Nephron progenitor cell (in vitro differentiated cells): ENCODE results near the gene PTAFR.
A peak's percentile ranks its signal among the peaks of the same experiment; 100 is the strongest.

Experiments used
- DNase-seq: peaks from one replicate; pipeline ENCODE4 v3.0.0; 2021
- H3K27ac Mint-ChIP-seq: 2 replicates; pipeline ENCODE4 v1.8.0; 2021; ENCODE audit warnings: mild to moderate bottlenecking, moderate library complexity, mixed read lengths
- H3K27me3 Mint-ChIP-seq: 2 replicates; pipeline ENCODE4 v1.8.0; 2021; ENCODE audit warnings: mild to moderate bottlenecking, low read depth, mixed read lengths; ENCODE audit not compliant: poor library complexity
- H3K36me3 Mint-ChIP-seq: 2 replicates; pipeline ENCODE4 v1.8.0; 2021; ENCODE audit warnings: low read depth, mixed read lengths
- H3K4me1 Mint-ChIP-seq: 2 replicates; pipeline ENCODE4 v1.8.0; 2021; ENCODE audit warnings: mixed read lengths
- H3K4me3 Mint-ChIP-seq: 2 replicates; pipeline ENCODE4 v1.8.0; 2021; ENCODE audit warnings: mild to moderate bottlenecking, moderate library complexity, mixed read lengths
- H3K9me3 Mint-ChIP-seq: 2 replicates; pipeline ENCODE4 v1.8.0; 2021; ENCODE audit warnings: mild to moderate bottlenecking, moderate library complexity, mixed read lengths
- TF ChIP-seq, protein P1 (sequence below): fragments of 200-600 bp; sonication (generic); IDR thresholded peaks from 2 replicates; pipeline ENCODE4 v1.5.0; 2021; ENCODE audit warnings: antibody characterized with exemption

PTAFR gene

GRCh38 chr1:28200234-28200873 is 23.9 kb upstream of the PTAFR start:
- Mint-ChIP-seq H3K9me3 (no peaks in the 10 kb centered on the region), H3K4me1 (peaks cover 19% of the 10 kb centered on the region), H3K36me3 (peaks cover 45% of the 10 kb centered on the region), H3K27me3 (no peaks in the 10 kb centered on the region), H3K27ac (no peak overlapping the region), H3K4me3 (no peak overlapping the region)
- no peak for DNase-seq
- TF ChIP-seq, protein P1, sequence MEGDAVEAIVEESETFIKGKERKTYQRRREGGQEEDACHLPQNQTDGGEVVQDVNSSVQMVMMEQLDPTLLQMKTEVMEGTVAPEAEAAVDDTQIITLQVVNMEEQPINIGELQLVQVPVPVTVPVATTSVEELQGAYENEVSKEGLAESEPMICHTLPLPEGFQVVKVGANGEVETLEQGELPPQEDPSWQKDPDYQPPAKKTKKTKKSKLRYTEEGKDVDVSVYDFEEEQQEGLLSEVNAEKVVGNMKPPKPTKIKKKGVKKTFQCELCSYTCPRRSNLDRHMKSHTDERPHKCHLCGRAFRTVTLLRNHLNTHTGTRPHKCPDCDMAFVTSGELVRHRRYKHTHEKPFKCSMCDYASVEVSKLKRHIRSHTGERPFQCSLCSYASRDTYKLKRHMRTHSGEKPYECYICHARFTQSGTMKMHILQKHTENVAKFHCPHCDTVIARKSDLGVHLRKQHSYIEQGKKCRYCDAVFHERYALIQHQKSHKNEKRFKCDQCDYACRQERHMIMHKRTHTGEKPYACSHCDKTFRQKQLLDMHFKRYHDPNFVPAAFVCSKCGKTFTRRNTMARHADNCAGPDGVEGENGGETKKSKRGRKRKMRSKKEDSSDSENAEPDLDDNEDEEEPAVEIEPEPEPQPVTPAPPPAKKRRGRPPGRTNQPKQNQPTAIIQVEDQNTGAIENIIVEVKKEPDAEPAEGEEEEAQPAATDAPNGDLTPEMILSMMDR, result no peak

- Mint-ChIP-seq H3K4me1 (peaks cover 19% of the 10 kb centered on the region), H3K27me3 (no peaks in the 10 kb centered on the region), H3K4me3 (no peak overlapping the region), H3K36me3 (peaks cover 38% of the 10 kb centered on the region), H3K9me3 (no peaks in the 10 kb centered on the region), H3K27ac (no peak overlapping the region)
- no peak for DNase-seq
- TF ChIP-seq, protein P1, result no peak
Measured at GRCh38 chr1:28199328-28200233, 23.1 kb upstream of the PTAFR start.

- DNase-seq, result no peak
Measured at GRCh38 chr1:28197682-28198415, 21.4 kb upstream of the PTAFR start.

GRCh38 chr1:28196330-28196729 is 19.8 kb upstream of the PTAFR start:
- peaks cover 25% of the 10 kb centered on the region for H3K36me3 Mint-ChIP-seq
- TF ChIP-seq, protein P1, result no peak
- no peaks in the 10 kb centered on the region for H3K27me3 Mint-ChIP-seq
- peak overlapping the region; percentile 53 for H3K27ac Mint-ChIP-seq
- peaks cover 27% of the 10 kb centered on the region for H3K4me1 Mint-ChIP-seq
- no peak for DNase-seq
- no peak overlapping the region for H3K4me3 Mint-ChIP-seq
- H3K9me3 Mint-ChIP-seq, result no peaks in the 10 kb centered on the region

More at GRCh38 chr1:28197682-28198415, 21.4 kb upstream of the PTAFR start:
- TF ChIP-seq, protein P1, result no peak
- Mint-ChIP-seq H3K27me3 (no peaks in the 10 kb centered on the region), H3K4me3 (no peak overlapping the region), H3K9me3 (no peaks in the 10 kb centered on the region), H3K36me3 (peaks cover 28% of the 10 kb centered on the region), H3K4me1 (peaks cover 24% of the 10 kb centered on the region), H3K27ac (no peak overlapping the region)

GRCh38 chr1:28195780-28196179 is 19.3 kb upstream of the PTAFR start:
- H3K9me3 Mint-ChIP-seq, result no peaks in the 10 kb centered on the region
- H3K4me1 Mint-ChIP-seq, result peaks cover 32% of the 10 kb centered on the region
- TF ChIP-seq, protein P1, result no peak
- no peak overlapping the region for H3K4me3 Mint-ChIP-seq
- H3K27ac Mint-ChIP-seq, result no peak overlapping the region
- no peaks in the 10 kb centered on the region for H3K27me3 Mint-ChIP-seq
- peaks cover 20% of the 10 kb centered on the region for H3K36me3 Mint-ChIP-seq
- DNase-seq, result no peak
